H9 (cell line): ENCODE measurements around the gene GET4. TPM values are rescaled to one million over a fixed set of nuclear protein-coding genes. Genes with fewer than 3 reads are reported as not detected.

Experiments
- DNase-seq: peaks from one replicate; pipeline ENCODE4 v3.0.0-alpha.2; 2017
- H2AFZ ChIP-seq: one replicate; pipeline ENCODE4 v1.6.1; 2013; ENCODE audit warnings: mild to moderate bottlenecking, low read length, control low read depth, moderate library complexity
- H2AK5ac ChIP-seq: 2 replicates; pipeline ENCODE4 v1.6.1; 2013; ENCODE audit warnings: low read length, control low read depth, mixed read lengths; ENCODE audit not compliant: insufficient read length
- H2BK120ac ChIP-seq: one replicate; pipeline ENCODE4 v1.6.1; 2013; ENCODE audit warnings: low read depth, mild to moderate bottlenecking, low read length, control low read depth, inconsistent platforms; ENCODE audit not compliant: poor library complexity, severe bottlenecking
- H2BK12ac ChIP-seq: 2 replicates; pipeline ENCODE4 v1.6.1; 2013; ENCODE audit warnings: low read length, control low read depth, mixed read lengths, low read depth; ENCODE audit not compliant: insufficient read length
- H2BK15ac ChIP-seq: 2 replicates; pipeline ENCODE4 v1.6.1; 2013; ENCODE audit warnings: low read depth, low read length, control low read depth
- H2BK20ac ChIP-seq: one replicate; pipeline ENCODE4 v1.6.1; 2013; ENCODE audit warnings: low read depth, mild to moderate bottlenecking, low read length, control low read depth, inconsistent platforms; ENCODE audit not compliant: poor library complexity, severe bottlenecking
- H2BK5ac ChIP-seq: 2 replicates; pipeline ENCODE4 v1.6.1; 2013; ENCODE audit warnings: low read length, control low read depth, mixed read lengths; ENCODE audit not compliant: insufficient read length
- H3K14ac ChIP-seq: 2 replicates; pipeline ENCODE4 v1.6.1; 2013; ENCODE audit warnings: low read length, control low read depth; ENCODE audit not compliant: insufficient read depth
- H3K18ac ChIP-seq: 2 replicates; pipeline ENCODE4 v1.6.1; 2013; ENCODE audit warnings: low read depth, mild to moderate bottlenecking, mixed read lengths, low read length, control low read depth; ENCODE audit not compliant: insufficient read length
- H3K23ac ChIP-seq: 2 replicates; pipeline ENCODE4 v1.6.1; 2013; ENCODE audit warnings: low read length, control low read depth, mixed read lengths, low read depth; ENCODE audit not compliant: insufficient read length
- H3K23me2 ChIP-seq: 2 replicates; pipeline ENCODE4 v1.6.1; 2013; ENCODE audit warnings: low read depth, mild to moderate bottlenecking, mixed read lengths, low read length, control low read depth; ENCODE audit not compliant: insufficient read length, poor library complexity, severe bottlenecking
- H3K27ac ChIP-seq: 2 replicates; pipeline ENCODE4 v1.5.1; 2013; ENCODE audit warnings: low read length, control low read depth, mixed read lengths, low read depth; ENCODE audit not compliant: insufficient read length
- H3K27me3 ChIP-seq: 2 replicates; pipeline ENCODE4 v1.6.1; 2013; ENCODE audit warnings: low read length, control low read depth, inconsistent platforms; ENCODE audit not compliant: insufficient read depth
- H3K4ac ChIP-seq: 2 replicates; pipeline ENCODE4 v1.6.1; 2013; ENCODE audit warnings: low read depth, mild to moderate bottlenecking, control low read depth, inconsistent platforms, low read length, moderate library complexity
- H3K4me1 ChIP-seq: 2 replicates; pipeline ENCODE4 v1.6.1; 2013; ENCODE audit warnings: low read length, control low read depth, inconsistent platforms; ENCODE audit not compliant: insufficient read depth
- H3K4me2 ChIP-seq: 2 replicates; pipeline ENCODE4 v1.6.1; 2013; ENCODE audit warnings: low read length, control low read depth, mixed read lengths; ENCODE audit not compliant: insufficient read length, insufficient read depth
- H3K56ac ChIP-seq: 2 replicates; pipeline ENCODE4 v1.6.1; 2013; ENCODE audit warnings: low read depth, mild to moderate bottlenecking, mixed read lengths, low read length, control low read depth; ENCODE audit not compliant: insufficient read length
- H3K79me1 ChIP-seq: 2 replicates; pipeline ENCODE4 v1.6.1; 2013; ENCODE audit warnings: low read depth, mild to moderate bottlenecking, moderate library complexity, low read length, control low read depth, inconsistent platforms; ENCODE audit not compliant: insufficient read depth, poor library complexity, severe bottlenecking
- H3K79me2 ChIP-seq: 2 replicates; pipeline ENCODE4 v1.6.1; 2013; ENCODE audit warnings: low read length, control low read depth, inconsistent platforms; ENCODE audit not compliant: insufficient read depth
- H3K9ac ChIP-seq: 2 replicates; pipeline ENCODE4 v1.6.1; 2013; ENCODE audit warnings: low read length, control low read depth, mixed read lengths; ENCODE audit not compliant: insufficient read length; ENCODE audit errors: extremely low read depth
- H3K9me3 ChIP-seq: one replicate; pipeline ENCODE4 v1.6.1; 2013; ENCODE audit warnings: low read depth, low read length, inconsistent platforms; ENCODE audit not compliant: control insufficient read depth
- H3T11ph ChIP-seq: one replicate; pipeline ENCODE4 v1.6.1; 2013; ENCODE audit warnings: mild to moderate bottlenecking, low read length, control low read depth, inconsistent platforms
- H4K20me1 ChIP-seq: one replicate; pipeline ENCODE4 v1.6.1; 2013; ENCODE audit not compliant: control insufficient read depth, insufficient read length, insufficient read depth
- H4K5ac ChIP-seq: 2 replicates; pipeline ENCODE4 v1.6.1; 2013; ENCODE audit warnings: low read depth, mild to moderate bottlenecking, mixed read lengths, low read length, control low read depth; ENCODE audit not compliant: insufficient read length
- H4K8ac ChIP-seq: replicated peaks from 2 replicates; pipeline ENCODE4 v1.6.1; 2013; ENCODE audit warnings: low read length, control low read depth, mixed read lengths, low read depth; ENCODE audit not compliant: insufficient read length
- H4K91ac ChIP-seq: 2 replicates; pipeline ENCODE4 v1.6.1; 2013; ENCODE audit warnings: low read depth, mild to moderate bottlenecking, moderate library complexity, mixed read lengths, low read length, control low read depth; ENCODE audit not compliant: insufficient read length
- H3K27ac Mint-ChIP-seq, 3 experiments: 2 replicates in 2 of 3; 3 replicates in 1 of 3; pipeline ENCODE4 v1.8.0; 2020 to 2021; ENCODE audit warnings: mixed read lengths in 3 of 3, mild to moderate bottlenecking in 1 of 3, moderate library complexity in 1 of 3
- H3K27me3 Mint-ChIP-seq: 2 replicates; pipeline ENCODE4 v1.8.0; 2021; ENCODE audit warnings: low read depth, mild to moderate bottlenecking, moderate library complexity, mixed read lengths
- H3K36me3 Mint-ChIP-seq, 3 experiments: 2 replicates in 2 of 3; 3 replicates in 1 of 3; pipeline ENCODE4 v1.8.0; 2020 to 2021; ENCODE audit warnings: low read depth in 3 of 3, mixed read lengths in 3 of 3; ENCODE audit not compliant: insufficient read depth in 1 of 3
- H3K4me1 Mint-ChIP-seq, 2 experiments: 2 replicates each; pipeline ENCODE4 v1.8.0; 2020; ENCODE audit warnings: mixed read lengths in 2 of 2
- H3K4me3 Mint-ChIP-seq, 2 experiments: 2 replicates in 1 of 2; 3 replicates in 1 of 2; pipeline ENCODE4 v1.8.0; 2020 to 2021; ENCODE audit warnings: mild to moderate bottlenecking in 2 of 2, mixed read lengths in 2 of 2, moderate library complexity in 1 of 2
- H3K9me3 Mint-ChIP-seq, 2 experiments: 2 replicates in 1 of 2; 3 replicates in 1 of 2; pipeline ENCODE4 v1.8.0; 2020; ENCODE audit warnings: mild to moderate bottlenecking in 2 of 2, mixed read lengths in 2 of 2, moderate library complexity in 1 of 2
- WGBS: extraction: QIAGEN DNeasy Blood & Tissue Kit; methylation state at CpG from one replicate; pipeline ENCODE4 v1.1.7; 2013; ENCODE audit warnings: missing lambda C conversion rate, low lambda C conversion rate, mixed read lengths; ENCODE audit not compliant: insufficient read length; ENCODE audit errors: extremely low coverage; 5-methylcytosine and 5-hydroxymethylcytosine counted together
- total RNA-seq: library from RNA; stranded (reverse); gene quantifications from 2 replicates; pipeline ENCODE4 v1.2.1, GENCODE V29; 2021
- TF ChIP-seq, protein P1 (sequence below): fragments of 200-600 bp; sonication (generic); conservative IDR thresholded peaks from 3 replicates; pipeline ENCODE4 v1.8.0; 2021; ENCODE audit warnings: antibody characterized with exemption, mild to moderate bottlenecking

Gene GET4
- total RNA-seq, 1 experiment from 2014 or later = 70.2 TPM

DNA sequence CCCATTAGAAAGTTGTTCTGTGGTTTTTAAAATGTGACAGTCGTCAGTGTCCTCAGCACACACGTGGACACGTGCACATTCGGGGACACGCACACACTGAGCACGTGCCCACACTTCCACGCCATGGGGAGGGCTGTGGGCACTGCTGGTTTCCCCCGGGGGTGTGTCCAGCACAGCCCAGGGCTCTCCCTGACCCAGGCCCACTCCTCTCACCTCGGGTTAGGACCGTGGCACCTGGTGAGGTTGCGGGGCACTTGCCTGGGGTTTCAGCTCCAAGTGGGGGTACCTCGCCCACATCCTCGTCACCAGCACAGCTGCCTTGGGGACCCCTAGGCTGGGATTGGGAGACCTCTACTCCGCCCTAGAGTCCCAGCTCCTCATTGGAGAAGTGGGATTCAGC is 20.7 kb downstream of the GET4 start:
- H2BK120ac ChIP-seq = no peak overlapping the region
- H3K4ac ChIP-seq = no peak overlapping the region
- no peaks in the 10 kb centered on the region for H3K4me1 ChIP-seq
- no peak overlapping the region for H3K9ac ChIP-seq
- no CpG with 5 or more reads among the region's 14 CpGs for WGBS
- H3K4me3 Mint-ChIP-seq = no peak overlapping the region; a peak in 1 of 5 replicates
- H2AFZ ChIP-seq = no peak overlapping the region
- no peak overlapping the region for H2BK12ac ChIP-seq
- H3K9me3 Mint-ChIP-seq = no peaks in the 10 kb centered on the region
- H3K14ac ChIP-seq = no peak overlapping the region
- H2BK15ac ChIP-seq = no peak overlapping the region
- no peak overlapping the region for H4K8ac ChIP-seq
- no peak overlapping the region for H4K5ac ChIP-seq
- H3K9me3 ChIP-seq = no peaks in the 10 kb centered on the region
- no peaks in the 10 kb centered on the region for H3K79me2 ChIP-seq
- no peak overlapping the region for H3T11ph ChIP-seq
- no peak overlapping the region for H4K91ac ChIP-seq
- peaks cover 1% of the 10 kb centered on the region; the same call in 1 of the 2 replicates for H3K27me3 Mint-ChIP-seq
- H3K79me1 ChIP-seq = no peaks in the 10 kb centered on the region
- peaks cover 2 to 3% of the 10 kb centered on the region in 2 experiments; a peak in 1 of 4 replicates for H3K4me1 Mint-ChIP-seq
- H3K18ac ChIP-seq = no peak overlapping the region
- H3K27ac Mint-ChIP-seq = no peak overlapping the region; a peak in 1 of 7 replicates
- no peak overlapping the region for H3K56ac ChIP-seq
- H3K27ac ChIP-seq = no peak overlapping the region
- peaks cover 22 to 46% (median 44%) of the 10 kb centered on the region in 3 experiments for H3K36me3 Mint-ChIP-seq
- H3K27me3 ChIP-seq = no peaks in the 10 kb centered on the region
- H2AK5ac ChIP-seq = no peak overlapping the region
- no peak overlapping the region for H3K23ac ChIP-seq
- TF ChIP-seq, protein P1, sequence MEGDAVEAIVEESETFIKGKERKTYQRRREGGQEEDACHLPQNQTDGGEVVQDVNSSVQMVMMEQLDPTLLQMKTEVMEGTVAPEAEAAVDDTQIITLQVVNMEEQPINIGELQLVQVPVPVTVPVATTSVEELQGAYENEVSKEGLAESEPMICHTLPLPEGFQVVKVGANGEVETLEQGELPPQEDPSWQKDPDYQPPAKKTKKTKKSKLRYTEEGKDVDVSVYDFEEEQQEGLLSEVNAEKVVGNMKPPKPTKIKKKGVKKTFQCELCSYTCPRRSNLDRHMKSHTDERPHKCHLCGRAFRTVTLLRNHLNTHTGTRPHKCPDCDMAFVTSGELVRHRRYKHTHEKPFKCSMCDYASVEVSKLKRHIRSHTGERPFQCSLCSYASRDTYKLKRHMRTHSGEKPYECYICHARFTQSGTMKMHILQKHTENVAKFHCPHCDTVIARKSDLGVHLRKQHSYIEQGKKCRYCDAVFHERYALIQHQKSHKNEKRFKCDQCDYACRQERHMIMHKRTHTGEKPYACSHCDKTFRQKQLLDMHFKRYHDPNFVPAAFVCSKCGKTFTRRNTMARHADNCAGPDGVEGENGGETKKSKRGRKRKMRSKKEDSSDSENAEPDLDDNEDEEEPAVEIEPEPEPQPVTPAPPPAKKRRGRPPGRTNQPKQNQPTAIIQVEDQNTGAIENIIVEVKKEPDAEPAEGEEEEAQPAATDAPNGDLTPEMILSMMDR = no peak
- no peak overlapping the region for H2BK5ac ChIP-seq
- H3K23me2 ChIP-seq = no peaks in the 10 kb centered on the region
- H2BK20ac ChIP-seq = no peak overlapping the region
- peaks cover 3% of the 10 kb centered on the region for H4K20me1 ChIP-seq
- no peak overlapping the region for H3K4me2 ChIP-seq
- DNase-seq = no peak
